Lower lobe of right lung (tissue), 2 donors: ENCODE results near the gene SS18L1. TPM values are rescaled to one million over a fixed set of nuclear protein-coding genes. Genes with fewer than 3 reads are reported as not detected.

Experiments
- ATAC-seq, 2 donors: fragments of 200-7000 bp; cut with Tn5 transposase; one replicate each; pipeline ENCODE4 v1.9.1; 2020 to 2022; ENCODE audit warnings: mild to moderate bottlenecking in 2 of 2, moderate library complexity in 2 of 2
- DNase-seq: peaks from one replicate; pipeline ENCODE4 v3.0.0-alpha.2; 2020
- H3K27ac ChIP-seq: fragments of 200-600 bp; one replicate; pipeline ENCODE4 v1.8.0; 2022
- H3K27me3 ChIP-seq: fragments of 200-600 bp; one replicate; pipeline ENCODE4 v1.8.0; 2022; ENCODE audit warnings: low read depth
- H3K36me3 ChIP-seq: fragments of 200-600 bp; one replicate; pipeline ENCODE4 v1.8.0; 2022; ENCODE audit warnings: mild to moderate bottlenecking
- H3K4me1 ChIP-seq: fragments of 200-600 bp; one replicate; pipeline ENCODE4 v1.8.0; 2022
- H3K4me3 ChIP-seq: fragments of 200-600 bp; one replicate; pipeline ENCODE4 v1.8.0; 2022; ENCODE audit warnings: mild to moderate bottlenecking
- H3K9me3 ChIP-seq: fragments of 200-600 bp; one replicate; pipeline ENCODE4 v1.8.0; 2022
- CTCF ChIP-seq: fragments of 200-600 bp; IDR thresholded peaks from one replicate; pipeline ENCODE4 v1.8.0; 2022; ENCODE audit warnings: antibody characterized with exemption, mild to moderate bottlenecking
- intact Hi-C: fragments of 100-400 bp; cut with DNase I; formaldehyde crosslinking; loops from one replicate; pipeline ENCODE4 v1.11.0; 2022
- total RNA-seq: library from RNA; stranded (reverse); fragmentation: NEBNext Ultra II Directional; extraction: Animal tissue kit (Norgen Biotek cat#: 25700); gene quantifications from one replicate; pipeline ENCODE4 v1.2.1, GENCODE V29; 2021
- donor health status: DM: no; HTN: yes; CAD: no; lungs with severe emphysema.

SS18L1 gene
- total RNA-seq, 1 donor from 2014 or later = 17.8 TPM

- TF ChIP-seq CTCF = no peak
- H3K27ac ChIP-seq = no peak overlapping the region
- intact Hi-C loops = no loop called here
- DNase-seq = no peak
- ATAC-seq = no peak
- H3K4me1 ChIP-seq = peaks cover 7% of the 10 kb centered on the region
- H3K4me3 ChIP-seq = no peak overlapping the region
- no peaks in the 10 kb centered on the region for H3K9me3 ChIP-seq
- peaks cover 70% of the 10 kb centered on the region for H3K27me3 ChIP-seq
- no peaks in the 10 kb centered on the region for H3K36me3 ChIP-seq
These were observed 81.5 kb downstream of the SS18L1 start for GRCh38 chr20:62225026-62225425.

- H3K4me1 ChIP-seq = no peaks in the 10 kb centered on the region
- no peak overlapping the region for H3K4me3 ChIP-seq
- H3K36me3 ChIP-seq = no peaks in the 10 kb centered on the region
These were observed 82.5 kb downstream of the SS18L1 start for GRCh38 chr20:62225820-62226635.

GRCh38 chr20:62226707-62227590, 83.4 kb downstream of the SS18L1 start:
- Histone ChIP-seq H3K36me3 (no peaks in the 10 kb centered on the region), H3K4me3 (no peak overlapping the region), H3K9me3 (no peaks in the 10 kb centered on the region), H3K27ac (no peak overlapping the region), H3K27me3 (peaks cover 53% of the 10 kb centered on the region), H3K4me1 (no peaks in the 10 kb centered on the region)
- no peak for DNase-seq
- intact Hi-C loops = no loop called here
- TF ChIP-seq CTCF = no peak
- no peak for ATAC-seq

More at GRCh38 chr20:62225820-62226635, 82.5 kb downstream of the SS18L1 start:
- no peak for DNase-seq
- peaks cover 62% of the 10 kb centered on the region for H3K27me3 ChIP-seq
- no peak for TF ChIP-seq CTCF
- H3K9me3 ChIP-seq = no peaks in the 10 kb centered on the region
- no peak for ATAC-seq
- intact Hi-C loops = no loop called here
- no peak overlapping the region for H3K27ac ChIP-seq

DNA sequence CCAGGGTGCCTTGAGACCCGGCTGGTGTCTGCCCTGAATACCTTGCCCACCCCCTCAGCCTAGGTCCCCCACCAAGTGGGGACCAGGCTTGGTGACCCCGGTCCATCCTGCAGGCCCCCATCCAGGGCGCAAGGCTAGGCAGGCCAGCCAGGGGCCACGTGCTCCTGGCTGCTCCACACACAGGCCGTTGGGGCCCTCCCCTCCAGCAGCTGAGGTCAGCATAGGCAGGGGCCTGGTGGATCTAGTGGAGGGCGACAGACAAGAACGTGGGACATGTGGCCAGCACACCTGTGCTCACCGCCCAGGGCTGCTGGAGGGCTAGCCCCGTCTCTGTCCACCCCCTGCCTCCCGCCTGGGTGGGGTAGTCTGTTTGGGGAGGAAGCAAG, 84.0 kb downstream of the SS18L1 start:
- ATAC-seq = no peak
- intact Hi-C loops = no loop called here
- DNase-seq = no peak
- no peak overlapping the region for H3K27ac ChIP-seq
- H3K27me3 ChIP-seq = peaks cover 46% of the 10 kb centered on the region
- H3K4me1 ChIP-seq = no peaks in the 10 kb centered on the region
- no peaks in the 10 kb centered on the region for H3K36me3 ChIP-seq
- H3K9me3 ChIP-seq = no peaks in the 10 kb centered on the region
- no peak overlapping the region for H3K4me3 ChIP-seq
- TF ChIP-seq CTCF = no peak

- H3K9me3 ChIP-seq = no peaks in the 10 kb centered on the region
- H3K27me3 ChIP-seq = peaks cover 40% of the 10 kb centered on the region
- H3K27ac ChIP-seq = no peak overlapping the region
- no peaks in the 10 kb centered on the region for H3K4me1 ChIP-seq
- peak; percentile 12 to 25 for ATAC-seq
- no peaks in the 10 kb centered on the region for H3K36me3 ChIP-seq
- DNase-seq = no peak
- no peak overlapping the region for H3K4me3 ChIP-seq
- TF ChIP-seq CTCF = no peak
- intact Hi-C loops = no loop called here
These were observed 84.7 kb downstream of the SS18L1 start for GRCh38 chr20:62227977-62228958.
